ENCODE data around the gene NDUFS6. TPM values are rescaled to one million over a fixed set of nuclear protein-coding genes. Genes with fewer than 3 reads are reported as not detected.

NDUFS6 gene
- total and polyA plus RNA-seq, 2 experiments from 2014 or later: 141 to 371 TPM

DNA sequence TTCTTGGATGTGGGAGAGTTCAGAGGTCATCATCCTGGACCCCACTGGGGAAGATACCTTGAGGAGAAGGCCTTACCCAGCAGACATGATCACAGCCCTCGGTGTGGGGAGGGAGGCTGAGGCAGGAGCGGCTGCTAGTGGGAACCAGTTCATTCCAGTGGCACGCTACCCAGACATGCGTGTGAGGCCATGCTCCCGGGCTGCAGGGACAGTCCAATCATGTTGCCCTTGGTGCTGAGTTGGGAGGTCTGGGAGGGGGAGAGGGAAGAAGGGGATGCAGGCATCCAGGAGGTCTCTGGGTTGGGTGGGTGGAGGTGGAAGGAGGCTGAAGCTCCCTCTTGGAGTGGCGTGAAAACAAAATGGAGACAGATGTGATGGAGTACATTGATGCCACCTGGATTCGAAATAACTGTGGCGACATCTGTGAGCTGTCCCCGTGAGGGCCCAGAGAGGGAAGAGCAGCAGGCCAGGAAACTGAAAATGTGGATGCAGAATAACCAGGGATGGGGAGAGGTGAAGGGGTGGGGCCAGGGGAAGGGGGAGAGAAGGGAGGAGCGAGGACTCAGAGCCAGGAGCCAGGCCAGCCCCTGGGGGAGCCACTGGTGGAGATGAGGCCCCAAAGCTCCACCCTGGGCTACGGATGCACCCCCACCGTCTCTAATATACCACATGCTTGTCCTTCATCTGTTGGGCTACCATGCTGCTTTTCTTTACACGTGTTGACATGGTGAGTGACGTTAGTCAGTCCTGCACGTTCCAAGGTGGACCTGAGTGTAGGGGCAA lies 16.2 kb downstream of the NDUFS6 start:
- Histone ChIP-seq H3K27me3 (no peaks in the 10 kb centered on the region), H3K27ac (peak overlapping the region; percentile 75), H3K4me3 (no peak overlapping the region), H3K36me3 (peaks cover 64% of the 10 kb centered on the region), H3K4me1 (ENCODE audit: low read depth) (peaks cover 5% of the 10 kb centered on the region), H3K9me3 (ENCODE audit: low read depth) (no peaks in the 10 kb centered on the region)
- TF ChIP-seq, protein P1, sequence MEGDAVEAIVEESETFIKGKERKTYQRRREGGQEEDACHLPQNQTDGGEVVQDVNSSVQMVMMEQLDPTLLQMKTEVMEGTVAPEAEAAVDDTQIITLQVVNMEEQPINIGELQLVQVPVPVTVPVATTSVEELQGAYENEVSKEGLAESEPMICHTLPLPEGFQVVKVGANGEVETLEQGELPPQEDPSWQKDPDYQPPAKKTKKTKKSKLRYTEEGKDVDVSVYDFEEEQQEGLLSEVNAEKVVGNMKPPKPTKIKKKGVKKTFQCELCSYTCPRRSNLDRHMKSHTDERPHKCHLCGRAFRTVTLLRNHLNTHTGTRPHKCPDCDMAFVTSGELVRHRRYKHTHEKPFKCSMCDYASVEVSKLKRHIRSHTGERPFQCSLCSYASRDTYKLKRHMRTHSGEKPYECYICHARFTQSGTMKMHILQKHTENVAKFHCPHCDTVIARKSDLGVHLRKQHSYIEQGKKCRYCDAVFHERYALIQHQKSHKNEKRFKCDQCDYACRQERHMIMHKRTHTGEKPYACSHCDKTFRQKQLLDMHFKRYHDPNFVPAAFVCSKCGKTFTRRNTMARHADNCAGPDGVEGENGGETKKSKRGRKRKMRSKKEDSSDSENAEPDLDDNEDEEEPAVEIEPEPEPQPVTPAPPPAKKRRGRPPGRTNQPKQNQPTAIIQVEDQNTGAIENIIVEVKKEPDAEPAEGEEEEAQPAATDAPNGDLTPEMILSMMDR (IDR thresholded peaks at IDR 0.05; ENCODE audit: low read depth, low read length): no peak
- no peak for DNase-seq (ENCODE audit: low read depth in 1 of 2, low spot score in 1 of 2)

DNA sequence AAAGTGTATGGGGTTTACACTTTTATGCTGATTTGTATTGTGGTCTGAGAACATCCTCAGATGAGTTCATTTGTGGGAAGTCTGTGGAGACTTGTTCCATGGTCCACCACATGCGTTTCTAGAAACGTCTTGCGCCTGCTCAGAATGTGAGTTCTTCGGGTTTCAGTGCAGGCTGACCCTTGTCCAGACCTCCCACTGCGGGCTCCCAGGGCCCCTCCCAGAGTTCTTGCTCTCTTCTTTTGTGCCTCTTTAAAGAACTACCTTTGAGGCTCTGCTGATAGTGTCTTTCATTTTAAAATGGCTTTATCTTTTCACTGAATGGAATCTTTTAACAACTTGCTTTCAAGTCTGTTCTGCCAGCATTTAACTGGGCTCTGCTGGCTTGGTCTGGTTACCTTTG lies 17.6 kb downstream of the NDUFS6 start:
- Histone ChIP-seq H3K27ac (peak overlapping the region; percentile 75), H3K9me3 (ENCODE audit: low read depth) (no peaks in the 10 kb centered on the region), H3K4me3 (no peak overlapping the region), H3K4me1 (ENCODE audit: low read depth) (peaks cover 5% of the 10 kb centered on the region), H3K36me3 (peaks cover 62% of the 10 kb centered on the region), H3K27me3 (no peaks in the 10 kb centered on the region)
- TF ChIP-seq, protein P1 (IDR thresholded peaks at IDR 0.05; ENCODE audit: low read depth, low read length): no peak
- DNase-seq (ENCODE audit: low read depth in 1 of 2, low spot score in 1 of 2): no peak

DNA sequence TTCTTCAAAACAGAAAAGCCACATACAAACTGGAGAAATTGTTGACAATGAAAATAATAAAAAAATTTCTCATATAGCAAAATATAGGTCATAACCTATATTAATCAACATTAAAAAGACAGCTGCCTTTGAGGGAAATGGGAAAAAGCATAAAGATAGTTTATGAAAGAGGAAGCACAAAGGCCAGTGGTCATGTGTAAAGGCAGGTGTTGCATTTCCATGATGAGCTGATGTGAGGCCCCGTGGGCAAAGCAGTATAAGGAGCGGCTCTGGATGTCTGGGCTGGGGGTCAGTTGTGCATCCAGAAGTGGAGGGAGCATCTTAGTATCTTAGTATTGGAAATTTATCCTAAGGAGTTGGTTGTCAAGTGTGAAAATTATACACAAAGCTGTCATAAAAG lies 18.3 kb downstream of the NDUFS6 start:
- Histone ChIP-seq H3K27me3 (no peaks in the 10 kb centered on the region), H3K9me3 (ENCODE audit: low read depth) (no peaks in the 10 kb centered on the region), H3K4me3 (no peak overlapping the region), H3K27ac (no peak overlapping the region), H3K36me3 (peaks cover 60% of the 10 kb centered on the region), H3K4me1 (ENCODE audit: low read depth) (peaks cover 5% of the 10 kb centered on the region)
- no peak for DNase-seq (ENCODE audit: low read depth in 1 of 2, low spot score in 1 of 2)
- TF ChIP-seq, protein P1 (IDR thresholded peaks at IDR 0.05; ENCODE audit: low read depth, low read length): no peak

DNA sequence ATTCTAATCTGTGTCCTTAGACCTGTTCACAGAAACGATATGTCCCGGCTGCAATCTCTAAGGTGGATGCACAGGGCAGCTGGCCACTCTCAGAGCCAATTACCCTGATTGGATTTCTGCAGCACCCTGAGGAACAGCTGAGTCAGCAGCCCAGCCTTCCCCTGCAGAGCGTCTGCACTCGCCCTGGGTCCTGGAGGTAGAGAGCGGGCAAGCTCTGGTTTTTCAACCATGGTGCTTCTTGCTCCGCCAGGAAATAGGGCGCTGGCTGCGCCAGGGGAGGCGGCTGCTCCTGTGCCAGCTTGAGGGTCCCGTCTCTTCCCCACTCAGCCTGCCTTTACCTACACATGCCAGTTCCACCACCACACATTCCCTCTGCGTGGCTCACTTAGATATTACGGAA lies 19.2 kb downstream of the NDUFS6 start:
- H3K27ac ChIP-seq: no peak overlapping the region
- H3K36me3 ChIP-seq: peaks cover 51% of the 10 kb centered on the region
- no peaks in the 10 kb centered on the region for H3K9me3 ChIP-seq (ENCODE audit: low read depth)

DNA sequence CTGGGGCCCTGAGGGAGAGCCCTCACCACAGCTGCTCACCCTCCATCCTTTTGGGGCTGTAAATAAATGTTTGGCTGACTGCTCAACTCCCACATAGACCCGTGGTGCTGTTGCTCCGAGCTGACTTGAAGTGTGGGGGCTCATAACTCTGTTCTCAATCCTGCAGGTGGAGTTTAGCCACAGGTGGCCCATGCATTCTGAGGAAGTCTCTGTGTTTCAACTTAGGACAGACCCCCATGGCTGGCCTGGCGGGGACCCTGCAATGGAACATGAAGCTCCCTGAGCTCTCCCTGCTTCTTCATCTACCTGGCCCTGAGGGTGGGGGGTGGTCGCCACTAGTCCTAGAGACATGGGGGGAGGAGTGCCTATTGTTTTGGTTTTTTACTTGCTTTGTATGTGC lies 19.7 kb downstream of the NDUFS6 start:
- Histone ChIP-seq H3K36me3 (peaks cover 46% of the 10 kb centered on the region), H3K27me3 (no peaks in the 10 kb centered on the region), H3K9me3 (ENCODE audit: low read depth) (no peaks in the 10 kb centered on the region), H3K4me3 (no peak overlapping the region), H3K27ac (peak overlapping the region; percentile 23), H3K4me1 (ENCODE audit: low read depth) (peaks cover 5% of the 10 kb centered on the region)
- TF ChIP-seq, protein P1 (IDR thresholded peaks at IDR 0.05; ENCODE audit: low read depth, low read length): no peak
- no peak for DNase-seq (ENCODE audit: low read depth in 1 of 2, low spot score in 1 of 2)

More for the DNA sequence above, 19.2 kb downstream of the NDUFS6 start:
- TF ChIP-seq, protein P1 (IDR thresholded peaks at IDR 0.05; ENCODE audit: low read depth, low read length): no peak
- no peak overlapping the region for H3K4me3 ChIP-seq
- no peaks in the 10 kb centered on the region for H3K27me3 ChIP-seq
- no peak for DNase-seq (ENCODE audit: low read depth in 1 of 2, low spot score in 1 of 2)
- peaks cover 5% of the 10 kb centered on the region for H3K4me1 ChIP-seq (ENCODE audit: low read depth)

Measured in cardiac muscle cell (in vitro differentiated cells and primary cell).